Prostate gland (tissue), 2 donors: ENCODE data around the gene MAP1B.

Experiments used
- POLR2A ChIP-seq: fragments of 450-650 bp; IDR thresholded peaks from one replicate; pipeline ENCODE4 v1.6.1; 2016; ENCODE audit warnings: antibody characterized with exemption, mild to moderate bottlenecking
- POLR2AphosphoS5 ChIP-seq: sonication (generic); formaldehyde crosslinking; IDR thresholded peaks from one replicate; pipeline ENCODE4 v1.6.1; 2017; ENCODE audit warnings: antibody characterized with exemption
- TF ChIP-seq, protein P1 (sequence below), 4 experiments: fragments of 200-600 bp in 2 of 4; fragments of 450-650 bp in 2 of 4; sonication (generic) in 2 of 4; IDR thresholded peaks; 1 replicate in 3 of 4; 2 replicates in 1 of 4; pipeline ENCODE4 v1.5.1; 2016 to 2019; ENCODE audit warnings: antibody characterized with exemption in 4 of 4, mild to moderate bottlenecking in 2 of 4, moderate library complexity in 2 of 4

DNA sequence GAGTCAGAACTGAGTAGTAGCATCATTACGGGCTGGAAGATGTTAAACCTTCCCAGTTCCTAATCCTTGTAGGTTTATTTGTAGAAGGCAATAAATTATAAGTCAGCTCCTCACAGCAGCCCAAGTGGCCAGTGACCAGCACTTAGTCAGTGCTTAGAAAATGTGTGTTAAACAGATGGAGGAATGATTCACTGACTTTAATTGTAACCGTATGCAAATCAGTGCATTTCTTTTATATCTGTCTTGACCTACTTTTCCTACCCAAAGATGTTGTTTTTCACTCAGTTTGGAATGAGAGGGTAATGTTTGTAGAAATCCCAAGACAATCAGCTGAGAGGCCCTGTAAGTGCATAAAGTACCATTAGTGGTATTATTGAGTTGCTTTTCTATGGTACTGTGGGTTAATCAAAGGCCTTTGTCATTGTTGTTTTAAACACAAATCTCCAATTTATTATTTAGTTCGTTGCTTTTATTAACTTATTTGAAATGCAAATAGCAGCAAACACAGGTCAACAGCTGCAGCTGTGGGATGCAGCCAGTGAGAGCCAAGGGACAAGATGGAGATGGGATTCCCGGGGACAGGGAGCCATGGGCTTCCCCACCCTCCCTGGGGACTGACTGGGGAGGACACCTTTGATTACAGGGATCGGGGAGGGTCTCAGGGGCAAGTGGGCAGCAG, 49.8 kb downstream of the MAP1B start:
- TF ChIP-seq, protein P1, sequence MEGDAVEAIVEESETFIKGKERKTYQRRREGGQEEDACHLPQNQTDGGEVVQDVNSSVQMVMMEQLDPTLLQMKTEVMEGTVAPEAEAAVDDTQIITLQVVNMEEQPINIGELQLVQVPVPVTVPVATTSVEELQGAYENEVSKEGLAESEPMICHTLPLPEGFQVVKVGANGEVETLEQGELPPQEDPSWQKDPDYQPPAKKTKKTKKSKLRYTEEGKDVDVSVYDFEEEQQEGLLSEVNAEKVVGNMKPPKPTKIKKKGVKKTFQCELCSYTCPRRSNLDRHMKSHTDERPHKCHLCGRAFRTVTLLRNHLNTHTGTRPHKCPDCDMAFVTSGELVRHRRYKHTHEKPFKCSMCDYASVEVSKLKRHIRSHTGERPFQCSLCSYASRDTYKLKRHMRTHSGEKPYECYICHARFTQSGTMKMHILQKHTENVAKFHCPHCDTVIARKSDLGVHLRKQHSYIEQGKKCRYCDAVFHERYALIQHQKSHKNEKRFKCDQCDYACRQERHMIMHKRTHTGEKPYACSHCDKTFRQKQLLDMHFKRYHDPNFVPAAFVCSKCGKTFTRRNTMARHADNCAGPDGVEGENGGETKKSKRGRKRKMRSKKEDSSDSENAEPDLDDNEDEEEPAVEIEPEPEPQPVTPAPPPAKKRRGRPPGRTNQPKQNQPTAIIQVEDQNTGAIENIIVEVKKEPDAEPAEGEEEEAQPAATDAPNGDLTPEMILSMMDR (IDR thresholded peaks at IDR 0.05), result no peak
- TF ChIP-seq POLR2A (no peak), POLR2AphosphoS5 (no peak)
